Adrenal gland (tissue), 12 donors: ENCODE data around the gene DACT3. TPM values are rescaled to one million over a fixed set of nuclear protein-coding genes. Genes with fewer than 3 reads are reported as not detected.
A peak's percentile ranks its signal among the peaks of the same experiment; 100 is the strongest.

Source experiments
- DNase-seq, 7 donors: peaks; one replicate each; pipeline ENCODE4 v3.0.0-alpha.2; 2019 to 2020
- H3K27ac ChIP-seq, 5 donors: fragments of 200-600 bp; sonication (generic) in 4 of 5; 1 replicate in 3 of 5; 2 replicates in 2 of 5; pipeline versions ENCODE4 v1.5.1 to v1.8.0; 2016 to 2020; ENCODE audit warnings: mild to moderate bottlenecking in 1 of 5
- H3K27me3 ChIP-seq: fragments of 200-600 bp; 2 replicates; pipeline ENCODE4 v1.8.0; 2021
- H3K36me3 ChIP-seq, 2 donors: fragments of 200-600 bp; replicated peaks in 1 of 2; 1 replicate in 1 of 2; 2 replicates in 1 of 2; pipeline versions ENCODE4 v1.5.1 to v1.8.0; 2018 to 2022
- H3K4me1 ChIP-seq, 2 donors: fragments of 200-600 bp; replicated peaks in 1 of 2; 1 replicate in 1 of 2; 2 replicates in 1 of 2; pipeline versions ENCODE4 v1.5.1 to v1.8.0; 2018 to 2021
- H3K4me3 ChIP-seq, 4 donors: fragments of 200-600 bp; sonication (generic) in 3 of 4; one replicate each; pipeline ENCODE4 v1.5.1; 2016 to 2018
- H3K9me3 ChIP-seq, 3 donors: fragments of 200-600 bp; sonication (generic) in 1 of 3; replicated peaks in 1 of 3; 1 replicate in 2 of 3; 2 replicates in 1 of 3; pipeline versions ENCODE4 v1.5.1 to v1.8.0; 2016 to 2021
- POLR2A ChIP-seq, 2 donors: fragments of 450-650 bp; IDR thresholded peaks; one replicate each; pipeline ENCODE4 v1.6.1; 2017; ENCODE audit warnings: antibody characterized with exemption in 2 of 2, mild to moderate bottlenecking in 2 of 2, moderate library complexity in 1 of 2
- WGBS, 4 donors: extraction: QIAGEN DNeasy Blood & Tissue Kit in 2 of 4; methylation state at CpG; one replicate each; pipeline versions ENCODE4 v1.1.5 to v1.1.7; 2013 to 2017; 5-methylcytosine and 5-hydroxymethylcytosine counted together
- intact Hi-C, 2 donors: fragments of 100-400 bp; cut with DNase I; formaldehyde crosslinking; loops; one replicate each; pipeline versions ENCODE4 v1.14.1 to v1.15.0; 2022 to 2023
- polyA plus RNA-seq, 3 donors: library from polyadenylated mRNA; stranded (reverse); fragments of 200-250 nt in 2 of 3; fragments of 350-450 nt in 1 of 3; fragmentation: Illumina TruSeq in 1 of 3; extraction: RNeasy Lipid Tissue Mini Kit (QIAGEN cat#74804) in 1 of 3; gene quantifications; one replicate each; pipeline ENCODE4 v1.2.3, GENCODE V29; 2013 to 2014
- total RNA-seq, 9 donors: library from RNA; depleted of rRNA in 4 of 9; stranded (reverse); fragments of >200 nt in 4 of 9; fragments of 120-200 nt in 1 of 9; fragmentation: NEBNext Ultra II Directional in 1 of 9; extraction: Animal tissue kit (Norgen Biotek cat#: 25700) in 1 of 9; gene quantifications; one replicate each; pipeline versions ENCODE4 v1.1.0 to v1.2.4, GENCODE V29; 2013 to 2023
- TF ChIP-seq, protein P1 (sequence below), 6 experiments: fragments of 450-650 bp in 4 of 6; fragments of 200-600 bp in 2 of 6; sonication (generic) in 1 of 6; IDR thresholded peaks; 1 replicate in 5 of 6; 2 replicates in 1 of 6; pipeline versions ENCODE4 v1.5.1 to v1.8.0; 2016 to 2021; ENCODE audit warnings: antibody characterized with exemption in 6 of 6, mild to moderate bottlenecking in 2 of 6, moderate library complexity in 1 of 6
- donor health status: healthy with polysubstance abuse.
- donor health status: Bipolar disorder and iron deficiency.
- donor health status: DM: yes; HTN: yes; CAD: no.
- donor health status: DM: no; HTN: no; CAD: no.
- donor health status: DM: no; HTN: no; CAD: no.
- donor health status: DM: yes; HTN: yes; CAD: no.

Gene DACT3
- total and polyA plus RNA-seq, 12 donors: 1.7 to 9.8 (median 3.7) TPM

DNA sequence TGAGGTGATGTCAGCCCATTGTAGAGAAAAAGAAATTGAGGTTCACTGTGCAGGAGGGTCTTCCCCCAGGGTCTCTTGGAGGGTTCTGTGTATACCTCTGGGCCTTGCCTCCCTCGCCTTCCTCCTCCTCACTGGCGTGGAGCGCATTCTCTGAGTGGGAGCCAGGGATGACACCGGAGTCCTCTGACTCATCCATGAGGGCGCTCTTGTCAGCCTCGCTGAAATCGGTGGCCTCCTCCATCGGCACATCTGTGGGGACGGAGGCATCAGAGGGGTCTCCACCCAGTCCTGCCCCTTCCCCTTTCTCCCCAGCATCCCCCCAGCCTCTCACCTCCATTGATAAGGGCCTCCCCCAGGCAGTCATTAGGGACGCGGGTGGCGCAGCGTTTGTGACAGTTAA, 39.7 kb upstream of the DACT3 start:
- no peak for DNase-seq
- intact Hi-C loops: loop anchor here in 1 of 2 donors (5.0 kb wide), 1 partner anchor 37 kb away; no protein-coding TSS in a partner anchor
- peaks cover 0 to 73% of the 10 kb centered on the region in 2 donors for H3K36me3 ChIP-seq
- no peak overlapping the region for H3K27ac ChIP-seq
- no peaks in the 10 kb centered on the region for H3K9me3 ChIP-seq
- TF ChIP-seq POLR2A (IDR thresholded peaks at IDR 0.05): no peak
- TF ChIP-seq, protein P1, sequence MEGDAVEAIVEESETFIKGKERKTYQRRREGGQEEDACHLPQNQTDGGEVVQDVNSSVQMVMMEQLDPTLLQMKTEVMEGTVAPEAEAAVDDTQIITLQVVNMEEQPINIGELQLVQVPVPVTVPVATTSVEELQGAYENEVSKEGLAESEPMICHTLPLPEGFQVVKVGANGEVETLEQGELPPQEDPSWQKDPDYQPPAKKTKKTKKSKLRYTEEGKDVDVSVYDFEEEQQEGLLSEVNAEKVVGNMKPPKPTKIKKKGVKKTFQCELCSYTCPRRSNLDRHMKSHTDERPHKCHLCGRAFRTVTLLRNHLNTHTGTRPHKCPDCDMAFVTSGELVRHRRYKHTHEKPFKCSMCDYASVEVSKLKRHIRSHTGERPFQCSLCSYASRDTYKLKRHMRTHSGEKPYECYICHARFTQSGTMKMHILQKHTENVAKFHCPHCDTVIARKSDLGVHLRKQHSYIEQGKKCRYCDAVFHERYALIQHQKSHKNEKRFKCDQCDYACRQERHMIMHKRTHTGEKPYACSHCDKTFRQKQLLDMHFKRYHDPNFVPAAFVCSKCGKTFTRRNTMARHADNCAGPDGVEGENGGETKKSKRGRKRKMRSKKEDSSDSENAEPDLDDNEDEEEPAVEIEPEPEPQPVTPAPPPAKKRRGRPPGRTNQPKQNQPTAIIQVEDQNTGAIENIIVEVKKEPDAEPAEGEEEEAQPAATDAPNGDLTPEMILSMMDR (IDR thresholded peaks at IDR 0.05): no peak
- H3K4me1 ChIP-seq: no peaks in the 10 kb centered on the region
- WGBS, 4 donors: 67 to 85% (median 82%) methylated on average over 8 to 13 of the region's 13 CpGs
- no peak overlapping the region for H3K4me3 ChIP-seq
- H3K27me3 ChIP-seq: no peaks in the 10 kb centered on the region

DNA sequence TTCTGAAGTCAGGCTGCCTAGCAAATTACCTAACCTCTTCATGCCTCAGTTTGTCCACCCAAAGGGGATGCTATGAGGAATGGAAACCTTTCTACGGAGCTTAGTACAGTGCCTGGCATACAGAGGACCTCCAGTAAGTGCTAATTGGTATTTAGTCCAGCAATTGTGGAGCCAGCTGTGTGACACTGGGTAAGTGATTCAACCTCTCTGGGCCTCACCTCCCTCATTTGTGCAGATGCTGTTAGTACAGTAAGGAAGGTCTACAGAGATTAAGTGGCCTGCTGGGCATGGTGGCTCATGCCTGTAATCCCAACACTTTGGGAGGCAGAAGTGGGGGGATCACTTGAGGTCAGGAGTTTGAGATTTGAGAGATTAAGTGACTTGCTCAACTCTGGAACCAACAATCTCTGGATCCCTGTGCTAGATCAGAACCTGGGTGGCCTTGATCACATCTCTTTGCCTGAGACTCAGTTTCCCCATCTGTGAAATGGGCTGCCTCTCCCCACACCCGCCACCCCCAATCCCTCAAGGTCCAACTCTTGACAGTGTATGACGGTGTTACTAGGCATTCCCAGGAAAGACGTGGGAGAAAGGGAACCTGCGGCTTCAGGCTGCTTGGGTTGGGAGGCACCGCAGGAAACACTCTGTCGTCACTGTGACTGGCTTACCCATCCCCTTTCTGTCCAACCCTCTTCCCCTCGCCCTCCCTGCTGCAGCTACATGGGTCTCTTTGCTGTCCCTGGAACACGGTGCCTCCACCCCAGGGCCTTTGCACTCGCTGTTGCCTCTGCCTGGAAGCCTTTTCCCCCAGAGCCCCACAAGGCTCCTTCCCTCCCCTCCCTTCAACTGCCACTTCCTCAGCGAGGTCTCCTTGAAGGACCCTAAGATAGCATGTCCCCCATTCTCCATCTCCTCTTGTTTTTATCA, 37.7 kb upstream of the DACT3 start:
- intact Hi-C loops: no loop called here
- H3K27me3 ChIP-seq: no peaks in the 10 kb centered on the region
- no peaks in the 10 kb centered on the region for H3K4me1 ChIP-seq
- WGBS, 4 donors: 92 to 98% (median 97%) methylated on average over 10 to 11 of the region's 11 CpGs
- no peak for DNase-seq
- no peak overlapping the region for H3K4me3 ChIP-seq
- H3K9me3 ChIP-seq: no peaks in the 10 kb centered on the region
- TF ChIP-seq, protein P1 (IDR thresholded peaks at IDR 0.05): no peak
- no peak for TF ChIP-seq POLR2A (IDR thresholded peaks at IDR 0.05)
- H3K36me3 ChIP-seq: peaks cover 0 to 89% of the 10 kb centered on the region in 2 donors
- no peak overlapping the region for H3K27ac ChIP-seq

DNA sequence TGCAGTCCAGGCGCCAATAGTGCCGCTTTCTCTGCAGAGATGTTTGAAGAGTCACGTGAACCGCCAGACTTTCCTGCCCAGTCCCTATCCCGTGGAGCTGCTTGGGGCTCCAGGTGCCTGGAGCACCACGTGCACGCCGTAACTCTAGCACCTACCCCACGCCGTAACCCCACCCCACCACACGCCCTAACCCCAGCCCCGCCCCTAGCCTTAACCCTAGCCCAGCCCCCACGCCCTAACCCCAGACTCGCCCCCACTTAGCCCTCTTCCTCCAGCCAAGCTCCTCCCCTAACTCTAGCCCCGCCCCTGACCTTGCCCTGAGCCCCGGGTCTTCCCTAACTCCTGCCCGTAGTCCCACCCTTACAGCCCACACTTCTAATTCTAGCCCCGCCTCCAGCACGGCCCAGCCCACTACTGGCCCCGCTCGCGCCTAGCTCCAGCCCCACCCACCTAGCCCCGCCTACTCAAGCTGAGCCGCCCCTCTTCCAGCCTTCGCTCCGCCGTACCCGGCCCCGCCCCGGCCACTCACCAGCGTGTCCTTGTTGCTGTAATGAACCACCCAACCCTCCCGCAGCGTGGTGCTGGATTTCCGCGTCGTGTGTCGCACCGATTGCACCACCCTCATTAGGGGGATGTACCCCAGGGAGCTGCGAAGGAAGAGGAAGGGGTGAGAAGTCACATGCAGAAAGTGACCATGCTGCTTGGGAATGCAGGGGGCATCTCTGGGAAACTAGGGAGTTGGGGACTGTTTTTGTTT, 36.4 kb upstream of the DACT3 start:
- intact Hi-C loops: no loop called here
- no peaks in the 10 kb centered on the region for H3K27me3 ChIP-seq
- peak overlapping the region in 1 of 4 donors; percentile 0 for H3K4me3 ChIP-seq
- H3K4me1 ChIP-seq: no peaks in the 10 kb centered on the region
- peaks cover 0 to 89% of the 10 kb centered on the region in 2 donors for H3K36me3 ChIP-seq
- H3K9me3 ChIP-seq: no peaks in the 10 kb centered on the region
- no peak overlapping the region for H3K27ac ChIP-seq
- TF ChIP-seq, protein P1 (IDR thresholded peaks at IDR 0.05): no peak
- TF ChIP-seq POLR2A (IDR thresholded peaks at IDR 0.05): no peak
- WGBS, 4 donors: 20 to 42% (median 25%) methylated on average over 29 to 39 of the region's 39 CpGs
- peak; percentile 88 to 95 (median 93) for DNase-seq

DNA sequence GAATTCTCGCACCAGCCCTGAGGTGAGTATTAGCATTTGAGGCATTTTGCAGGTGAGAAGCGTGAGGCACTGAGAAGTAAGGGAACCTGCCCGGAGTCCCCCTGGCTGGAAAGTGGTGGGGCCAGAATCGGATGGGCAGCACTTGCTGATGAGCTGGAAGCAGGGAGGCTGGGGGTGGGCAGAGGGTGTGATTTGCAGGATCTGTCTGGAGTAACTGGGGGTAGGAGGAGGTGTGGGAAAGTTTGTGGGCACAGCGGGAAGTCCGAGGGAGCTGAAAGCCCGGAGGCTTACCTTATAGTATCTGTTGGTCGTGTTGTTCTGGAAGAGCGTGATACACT, 35.9 kb upstream of the DACT3 start:
- no peak for TF ChIP-seq POLR2A (IDR thresholded peaks at IDR 0.05)
- TF ChIP-seq, protein P1 (IDR thresholded peaks at IDR 0.05): no peak
- H3K4me1 ChIP-seq: no peaks in the 10 kb centered on the region
- no peak overlapping the region for H3K4me3 ChIP-seq
- intact Hi-C loops: no loop called here
- 85 to 89% (median 87%) methylated on average over 6 to 9 of the region's 9 CpGs for WGBS, 4 donors
- H3K9me3 ChIP-seq: no peaks in the 10 kb centered on the region
- DNase-seq: no peak
- H3K36me3 ChIP-seq: peaks cover 0 to 89% of the 10 kb centered on the region in 2 donors
- no peak overlapping the region for H3K27ac ChIP-seq
- H3K27me3 ChIP-seq: no peaks in the 10 kb centered on the region
